Measurements from ENCODE around the gene PHC2.

PHC2 gene

DNA sequence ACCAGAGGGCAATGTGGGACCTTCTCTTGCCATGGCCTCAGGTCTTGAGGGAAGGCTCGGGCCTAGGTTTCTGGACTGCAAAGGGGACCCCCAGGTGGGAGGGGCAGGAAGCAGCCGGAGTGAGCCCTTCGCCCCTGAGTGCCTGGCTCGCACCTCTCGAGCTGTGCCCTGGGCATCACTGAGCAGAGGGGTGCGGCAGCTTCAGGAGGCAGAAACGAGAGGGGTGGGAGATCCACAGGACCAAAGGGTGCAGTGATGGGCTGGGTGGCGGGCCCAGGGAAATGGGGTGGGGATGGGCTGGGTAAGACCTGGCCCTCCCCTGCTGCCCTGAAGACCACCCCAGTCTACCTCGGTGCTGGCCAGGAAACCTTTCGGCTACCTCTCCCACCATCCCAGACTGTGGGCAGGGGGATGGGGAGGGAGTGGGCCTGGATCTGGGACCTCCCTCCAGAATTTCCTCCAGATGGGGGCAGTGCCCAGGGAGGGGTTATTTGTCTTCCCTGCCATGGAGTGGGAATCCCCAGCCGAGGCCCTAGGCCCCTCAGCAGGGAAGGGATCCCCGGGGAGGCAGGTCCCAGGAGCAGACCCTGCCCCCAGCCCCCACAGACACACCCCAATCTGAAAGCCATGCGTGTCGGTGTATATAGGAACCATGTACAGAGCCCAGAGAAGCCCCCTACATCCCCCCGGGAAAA, 131.3 kb downstream of the PHC2 start:
- TF ChIP-seq, protein P1, sequence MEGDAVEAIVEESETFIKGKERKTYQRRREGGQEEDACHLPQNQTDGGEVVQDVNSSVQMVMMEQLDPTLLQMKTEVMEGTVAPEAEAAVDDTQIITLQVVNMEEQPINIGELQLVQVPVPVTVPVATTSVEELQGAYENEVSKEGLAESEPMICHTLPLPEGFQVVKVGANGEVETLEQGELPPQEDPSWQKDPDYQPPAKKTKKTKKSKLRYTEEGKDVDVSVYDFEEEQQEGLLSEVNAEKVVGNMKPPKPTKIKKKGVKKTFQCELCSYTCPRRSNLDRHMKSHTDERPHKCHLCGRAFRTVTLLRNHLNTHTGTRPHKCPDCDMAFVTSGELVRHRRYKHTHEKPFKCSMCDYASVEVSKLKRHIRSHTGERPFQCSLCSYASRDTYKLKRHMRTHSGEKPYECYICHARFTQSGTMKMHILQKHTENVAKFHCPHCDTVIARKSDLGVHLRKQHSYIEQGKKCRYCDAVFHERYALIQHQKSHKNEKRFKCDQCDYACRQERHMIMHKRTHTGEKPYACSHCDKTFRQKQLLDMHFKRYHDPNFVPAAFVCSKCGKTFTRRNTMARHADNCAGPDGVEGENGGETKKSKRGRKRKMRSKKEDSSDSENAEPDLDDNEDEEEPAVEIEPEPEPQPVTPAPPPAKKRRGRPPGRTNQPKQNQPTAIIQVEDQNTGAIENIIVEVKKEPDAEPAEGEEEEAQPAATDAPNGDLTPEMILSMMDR (IDR thresholded peaks at IDR 0.05; ENCODE audit: borderline replicate concordance, insufficient read depth, low read depth, low read length) = no peak

DNA sequence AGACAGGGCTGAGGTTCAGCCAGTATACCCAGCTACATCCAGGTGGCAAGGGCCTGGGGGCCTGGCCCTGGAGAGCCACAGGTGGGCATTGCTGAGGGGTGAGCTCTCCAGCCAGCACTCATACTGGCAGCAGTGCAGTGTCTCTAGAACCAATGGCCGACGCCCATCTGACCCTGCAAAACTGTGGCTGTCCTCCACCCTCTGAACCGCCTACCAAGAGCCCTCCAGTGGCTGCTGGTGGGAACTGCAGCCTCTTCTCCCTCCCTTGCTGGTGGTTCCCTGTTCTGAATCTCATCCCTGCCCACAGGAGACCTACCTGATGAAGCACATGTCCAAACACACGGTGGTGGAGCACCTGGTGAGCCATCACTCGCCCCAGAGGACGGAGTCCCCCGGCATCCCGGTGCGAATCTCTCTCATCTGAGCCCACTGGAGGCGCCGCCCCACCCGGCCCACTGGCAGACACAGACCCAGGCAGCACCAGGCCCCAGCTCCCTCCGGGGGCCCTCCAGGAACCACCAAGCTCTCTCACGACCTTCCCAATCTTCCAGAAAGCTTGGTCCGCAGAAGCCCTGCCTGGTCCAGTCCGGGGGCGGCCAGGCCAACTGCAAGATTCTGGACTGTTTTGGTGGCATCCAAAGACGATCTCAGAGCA, 132.1 kb downstream of the PHC2 start:
- no peak overlapping the region for H3K4me3 ChIP-seq (ENCODE audit: low read depth, low read length)
- TF ChIP-seq, protein P1 (IDR thresholded peaks at IDR 0.05; ENCODE audit: borderline replicate concordance, insufficient read depth, low read depth, low read length) = peak; percentile 95

More for the DNA sequence above, 131.3 kb downstream of the PHC2 start:
- no peak overlapping the region for H3K4me3 ChIP-seq (ENCODE audit: low read depth, low read length)

DNA sequence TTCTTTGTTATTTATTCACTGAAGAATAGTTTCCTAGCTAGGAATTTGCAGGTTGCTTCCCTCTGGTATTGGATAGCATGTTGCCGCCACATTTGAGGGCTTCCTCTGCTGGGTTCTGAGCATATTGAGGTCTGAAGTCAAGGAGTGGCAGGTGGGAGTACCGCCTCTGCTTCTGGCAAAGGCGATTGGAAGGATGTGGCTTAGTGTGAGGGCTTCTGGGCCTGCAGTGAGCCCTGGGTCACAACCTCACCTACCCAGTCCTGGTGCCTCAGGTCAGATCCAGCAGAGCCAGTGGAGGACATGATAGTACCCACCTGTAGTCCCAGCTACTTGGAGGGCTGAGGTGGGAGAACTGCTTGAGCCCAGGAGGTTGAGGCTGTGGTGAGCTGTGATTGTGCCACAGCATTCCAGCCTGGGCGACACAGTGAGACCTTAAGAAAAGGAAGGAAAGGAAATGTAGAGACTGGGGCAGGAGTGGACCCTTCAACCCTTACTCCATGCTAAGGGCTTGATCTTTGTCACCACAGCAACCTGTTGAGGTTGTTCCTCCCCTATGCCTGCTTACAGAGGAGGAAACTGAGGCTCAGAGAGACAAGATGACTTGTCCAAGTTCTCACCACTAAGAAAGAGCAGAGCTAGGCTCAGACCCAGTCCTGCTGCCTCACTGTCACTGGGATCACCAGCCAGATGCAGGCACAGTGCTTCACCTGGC, 132.8 kb downstream of the PHC2 start:
- H3K4me3 ChIP-seq (ENCODE audit: low read depth, low read length) = no peak overlapping the region
- TF ChIP-seq, protein P1 (IDR thresholded peaks at IDR 0.05; ENCODE audit: borderline replicate concordance, insufficient read depth, low read depth, low read length) = no peak

DNA sequence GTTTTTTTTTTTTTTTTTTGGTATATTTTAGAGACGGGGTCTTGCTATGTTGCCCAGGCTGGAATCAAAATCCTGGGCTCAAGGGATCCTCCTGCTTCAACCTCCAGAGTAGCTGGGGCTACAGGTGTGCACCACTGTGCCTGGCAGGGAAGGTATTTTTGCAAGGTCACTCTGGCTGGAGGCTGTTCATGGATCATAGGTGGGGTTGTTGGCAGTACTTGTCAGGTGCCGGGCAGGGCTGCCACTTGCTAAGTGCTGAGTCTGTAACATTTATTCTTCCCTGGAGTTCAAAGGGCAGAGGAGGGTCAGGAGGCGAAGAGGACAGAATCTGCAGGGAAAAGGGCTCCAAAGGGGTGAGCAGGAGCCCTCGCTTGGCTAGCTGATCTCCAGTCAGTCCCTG, 134.1 kb downstream of the PHC2 start:
- H3K4me3 ChIP-seq (ENCODE audit: low read depth, low read length) = no peak overlapping the region
- TF ChIP-seq, protein P1 (IDR thresholded peaks at IDR 0.05; ENCODE audit: borderline replicate concordance, insufficient read depth, low read depth, low read length) = no peak

DNA sequence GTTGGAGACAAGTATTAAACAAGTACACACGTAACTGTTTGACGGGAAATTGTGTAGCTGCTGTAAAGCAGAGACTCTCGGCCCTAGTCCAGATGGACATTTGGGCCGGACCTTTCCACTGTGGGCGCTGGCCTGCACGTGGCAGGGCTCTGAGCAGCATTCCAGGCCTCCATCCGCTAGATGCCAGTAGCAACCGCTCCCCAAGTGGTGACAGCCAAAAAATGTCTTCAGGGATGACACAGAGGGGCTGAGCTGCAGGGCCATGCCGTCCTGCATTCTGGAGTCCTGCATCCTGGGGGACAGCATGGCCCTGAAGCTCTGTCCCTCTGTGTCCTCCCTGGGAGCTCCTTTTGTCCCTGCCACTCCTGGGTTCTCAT, 134.8 kb downstream of the PHC2 start:
- H3K4me3 ChIP-seq (ENCODE audit: low read depth, low read length) = no peak overlapping the region
- TF ChIP-seq, protein P1 (IDR thresholded peaks at IDR 0.05; ENCODE audit: borderline replicate concordance, insufficient read depth, low read depth, low read length) = no peak

GRCh38 chr1:33295450-33296081, 135.3 kb downstream of the PHC2 start:
- TF ChIP-seq, protein P1 (IDR thresholded peaks at IDR 0.05; ENCODE audit: borderline replicate concordance, insufficient read depth, low read depth, low read length) = peak; percentile 95
- H3K4me3 ChIP-seq (ENCODE audit: low read depth, low read length) = no peak overlapping the region
